Fibroblast of villous mesenchyme (primary cell): ENCODE results near the gene MPST. TPM values are rescaled to one million over a fixed set of nuclear protein-coding genes. Genes with fewer than 3 reads are reported as not detected.

ENCODE experiments used
- DNase-seq: peaks from one replicate; pipeline ENCODE4 v3.0.0-alpha.2; 2010; ENCODE audit warnings: low read depth
- H3K4me3 ChIP-seq: 2 replicates; pipeline ENCODE4 v1.5.1; 2011; ENCODE audit warnings: low read depth, mild to moderate bottlenecking, low read length
- CTCF ChIP-seq: IDR thresholded peaks from 2 replicates; pipeline ENCODE4 v1.5.1; 2012; ENCODE audit warnings: low read depth, mild to moderate bottlenecking, low read length; ENCODE audit not compliant: insufficient read depth
- total RNA-seq: library from RNA; depleted of rRNA; stranded (reverse); fragments of >200 nt; gene quantifications from 2 replicates; pipeline ENCODE4 v1.2.3, GENCODE V29; 2012

MPST gene
- total RNA-seq, 1 donor, result 64.3 TPM

GRCh38 chr22:37001826-37002225 is 17.7 kb upstream of the MPST start:
- no peak overlapping the region for H3K4me3 ChIP-seq
- no peak for TF ChIP-seq CTCF
- no peak for DNase-seq

GRCh38 chr22:37002633-37003032 is 16.9 kb upstream of the MPST start:
- TF ChIP-seq CTCF, result no peak
- no peak overlapping the region for H3K4me3 ChIP-seq
- DNase-seq, result no peak

- TF ChIP-seq CTCF, result no peak
- H3K4me3 ChIP-seq, result no peak overlapping the region
- no peak for DNase-seq
Observed at GRCh38 chr22:37007651-37008050, 11.9 kb upstream of the MPST start.

- no peak for TF ChIP-seq CTCF
Observed at GRCh38 chr22:37008365-37008764, 11.2 kb upstream of the MPST start.

GRCh38 chr22:37009490-37009889 is 10.1 kb upstream of the MPST start:
- TF ChIP-seq CTCF, result no peak
- DNase-seq, result no peak
- H3K4me3 ChIP-seq, result no peak overlapping the region

More at GRCh38 chr22:37008365-37008764, 11.2 kb upstream of the MPST start:
- no peak for DNase-seq
- no peak overlapping the region for H3K4me3 ChIP-seq

GRCh38 chr22:37010174-37010573 is 9.4 kb upstream of the MPST start:
- H3K4me3 ChIP-seq, result no peak overlapping the region
- no peak for DNase-seq
- TF ChIP-seq CTCF, result no peak

- TF ChIP-seq CTCF, result no peak
- no peak overlapping the region for H3K4me3 ChIP-seq
- no peak for DNase-seq
Observed at GRCh38 chr22:37010976-37011375, 8.6 kb upstream of the MPST start.
